Kasumi-1 (cell line): Measurements from ENCODE around the gene MMP1.
A peak's percentile ranks its signal among the peaks of the same experiment; 100 is the strongest.

Source experiments
- DNase-seq, 2 experiments: peaks; one replicate each; lab custom pipeline; 2025; lab: John Stamatoyannopoulos, UW

MMP1 gene

GRCh38 chr11:102798012-102798746, at the start of gene MMP1:
TSS of gene MMP1 (minus strand) at chr11:102798160. CDS start at chr11:102798092, 68 bp downstream.
- no peak for DNase-seq

- no peak for DNase-seq
Observed at GRCh38 chr11:102846292-102846691, 48.3 kb upstream of the MMP1 start.

- no peak for DNase-seq
Observed at GRCh38 chr11:102843489-102843888, 45.5 kb upstream of the MMP1 start, which contains the start of gene MMP3. TSS of gene MMP3 (minus strand) at chr11:102843609. CDS start at chr11:102843546, 63 bp downstream.

GRCh38 chr11:102842930-102843329, 45.0 kb upstream of the MMP1 start:
- DNase-seq = no peak

- DNase-seq = no peak
Observed at GRCh38 chr11:102840018-102840417, 42.1 kb upstream of the MMP1 start.

- DNase-seq = no peak
Observed at GRCh38 chr11:102837646-102838045, 39.7 kb upstream of the MMP1 start.

- DNase-seq = no peak
Observed at GRCh38 chr11:102837156-102837555, 39.2 kb upstream of the MMP1 start.

GRCh38 chr11:102836290-102836875, 38.4 kb upstream of the MMP1 start:
- DNase-seq = no peak

- no peak for DNase-seq
Observed at GRCh38 chr11:102833731-102834130, 35.8 kb upstream of the MMP1 start.

- no peak for DNase-seq
Observed at GRCh38 chr11:102832612-102833011, 34.7 kb upstream of the MMP1 start.

GRCh38 chr11:102831489-102832440, 33.8 kb upstream of the MMP1 start:
- no peak for DNase-seq

GRCh38 chr11:102831128-102831488, 33.1 kb upstream of the MMP1 start:
- no peak for DNase-seq

- no peak for DNase-seq
Observed at GRCh38 chr11:102830001-102830727, 32.2 kb upstream of the MMP1 start.

GRCh38 chr11:102829316-102830000, 31.5 kb upstream of the MMP1 start:
- peak; percentile 4 to 5 for DNase-seq

GRCh38 chr11:102824556-102824955, 26.6 kb upstream of the MMP1 start:
- no peak for DNase-seq

- DNase-seq = no peak
Observed at GRCh38 chr11:102819491-102819890, 21.5 kb upstream of the MMP1 start.

GRCh38 chr11:102813484-102813883, 15.5 kb upstream of the MMP1 start:
- no peak for DNase-seq

- DNase-seq = no peak
Observed at GRCh38 chr11:102812188-102812587, 14.2 kb upstream of the MMP1 start.

- DNase-seq = peak; percentile 31 to 42
Observed at GRCh38 chr11:102810950-102811660, 13.1 kb upstream of the MMP1 start.

- no peak for DNase-seq
Observed at GRCh38 chr11:102809971-102810370, 12.0 kb upstream of the MMP1 start.

GRCh38 chr11:102807921-102808320, 10.0 kb upstream of the MMP1 start:
- peak; percentile 6 to 7 for DNase-seq
